ENCODE data around the gene MAST4.

Gene MAST4

DNA sequence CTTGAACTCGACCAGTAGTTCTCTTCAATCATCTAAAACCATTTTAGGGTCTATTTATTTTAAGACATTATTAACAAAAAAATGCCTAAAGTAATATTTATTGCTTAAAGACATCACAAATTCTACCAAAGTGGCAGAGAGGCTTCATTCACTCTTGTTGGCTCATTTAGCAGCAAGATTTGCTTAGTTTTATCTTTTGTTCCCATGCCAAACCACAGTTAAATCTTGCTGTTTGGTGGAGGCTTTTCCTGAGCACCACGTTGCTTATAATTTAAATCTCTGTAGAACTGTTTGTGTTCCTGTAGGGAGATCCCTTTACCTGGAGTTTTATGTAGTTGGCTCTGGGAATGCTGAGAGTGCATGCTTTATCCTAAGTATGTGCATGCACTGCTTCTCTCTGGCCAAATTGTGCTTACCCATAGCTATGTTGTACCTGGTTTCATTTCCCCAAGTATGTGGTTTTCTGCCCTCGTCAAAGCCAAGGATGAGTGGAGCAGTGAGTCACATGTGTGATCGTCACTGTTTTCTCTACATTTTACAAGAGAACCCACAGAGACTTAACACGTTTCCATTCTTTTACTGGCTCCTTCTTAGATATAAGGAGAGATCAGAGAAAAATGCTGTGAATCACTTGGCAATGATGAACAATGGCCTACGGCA, 42.1 kb upstream of the MAST4 start:
- TF ChIP-seq, protein P1, sequence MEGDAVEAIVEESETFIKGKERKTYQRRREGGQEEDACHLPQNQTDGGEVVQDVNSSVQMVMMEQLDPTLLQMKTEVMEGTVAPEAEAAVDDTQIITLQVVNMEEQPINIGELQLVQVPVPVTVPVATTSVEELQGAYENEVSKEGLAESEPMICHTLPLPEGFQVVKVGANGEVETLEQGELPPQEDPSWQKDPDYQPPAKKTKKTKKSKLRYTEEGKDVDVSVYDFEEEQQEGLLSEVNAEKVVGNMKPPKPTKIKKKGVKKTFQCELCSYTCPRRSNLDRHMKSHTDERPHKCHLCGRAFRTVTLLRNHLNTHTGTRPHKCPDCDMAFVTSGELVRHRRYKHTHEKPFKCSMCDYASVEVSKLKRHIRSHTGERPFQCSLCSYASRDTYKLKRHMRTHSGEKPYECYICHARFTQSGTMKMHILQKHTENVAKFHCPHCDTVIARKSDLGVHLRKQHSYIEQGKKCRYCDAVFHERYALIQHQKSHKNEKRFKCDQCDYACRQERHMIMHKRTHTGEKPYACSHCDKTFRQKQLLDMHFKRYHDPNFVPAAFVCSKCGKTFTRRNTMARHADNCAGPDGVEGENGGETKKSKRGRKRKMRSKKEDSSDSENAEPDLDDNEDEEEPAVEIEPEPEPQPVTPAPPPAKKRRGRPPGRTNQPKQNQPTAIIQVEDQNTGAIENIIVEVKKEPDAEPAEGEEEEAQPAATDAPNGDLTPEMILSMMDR (IDR thresholded peaks at IDR 0.05; ENCODE audit: low read depth, low read length, missing control alignments), result no peak
- Histone ChIP-seq H3K27me3 (replicated peaks) (no peaks in the 10 kb centered on the region), H3K36me3 (replicated peaks) (no peaks in the 10 kb centered on the region), H3K27ac (no peak overlapping the region), H3K4me3 (ENCODE audit: low read depth, low read length) (no peak overlapping the region)
- peak; percentile 18 for DNase-seq
- in situ Hi-C loops (cut with HindIII; ENCODE audit: low pct_ligation_motif_present, low sequenced_read_pairs), result no loop called here

DNA sequence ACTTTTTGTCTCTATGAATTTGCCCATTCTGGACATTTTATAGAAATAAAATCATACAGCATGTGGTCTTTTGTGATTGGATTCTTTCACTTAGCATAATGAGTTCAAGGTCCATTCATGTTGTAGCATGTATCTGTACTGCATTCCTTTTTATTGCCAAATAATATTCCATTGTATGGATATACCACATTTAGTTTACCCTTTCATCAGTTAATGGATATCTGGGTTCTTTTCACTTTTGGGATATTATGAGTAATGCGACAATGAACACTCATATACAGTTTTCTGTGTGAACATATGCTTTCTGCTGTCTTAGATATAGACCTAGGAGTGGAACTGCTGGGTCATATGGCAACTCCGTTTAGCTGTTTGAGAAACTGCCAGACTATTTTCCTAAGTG, 41.3 kb upstream of the MAST4 start:
- TF ChIP-seq, protein P1 (IDR thresholded peaks at IDR 0.05; ENCODE audit: low read depth, low read length, missing control alignments), result no peak
- in situ Hi-C loops (cut with HindIII; ENCODE audit: low pct_ligation_motif_present, low sequenced_read_pairs), result no loop called here
- Histone ChIP-seq H3K36me3 (replicated peaks) (no peaks in the 10 kb centered on the region), H3K4me3 (ENCODE audit: low read depth, low read length) (no peak overlapping the region), H3K27me3 (replicated peaks) (no peaks in the 10 kb centered on the region), H3K27ac (no peak overlapping the region)
- DNase-seq, result no peak

DNA sequence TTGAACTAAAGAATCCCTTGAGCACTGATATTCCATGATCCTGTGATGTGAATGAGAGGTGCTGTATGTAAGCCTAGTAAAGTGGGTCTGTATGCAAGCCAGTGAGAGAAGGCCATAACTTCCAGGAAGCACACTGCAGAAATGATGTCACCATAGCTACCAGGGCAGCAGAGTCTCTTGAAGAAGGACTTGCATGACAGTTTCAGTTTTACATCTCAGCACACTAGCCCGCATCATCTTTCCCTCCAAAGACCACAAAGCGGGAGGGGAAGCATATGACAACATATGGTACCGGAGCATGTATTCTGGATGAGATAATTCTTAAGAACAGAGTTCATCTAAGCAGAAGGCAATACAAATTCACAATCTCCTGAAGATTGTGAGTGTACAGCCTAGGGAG, 37.6 kb upstream of the MAST4 start:
- in situ Hi-C loops (cut with HindIII; ENCODE audit: low pct_ligation_motif_present, low sequenced_read_pairs), result no loop called here
- H3K27me3 ChIP-seq (replicated peaks), result no peaks in the 10 kb centered on the region
- no peaks in the 10 kb centered on the region for H3K36me3 ChIP-seq (replicated peaks)
- no peak overlapping the region for H3K4me3 ChIP-seq (ENCODE audit: low read depth, low read length)
- no peak overlapping the region for H3K27ac ChIP-seq
- DNase-seq, result no peak
- TF ChIP-seq, protein P1 (IDR thresholded peaks at IDR 0.05; ENCODE audit: low read depth, low read length, missing control alignments), result no peak

DNA sequence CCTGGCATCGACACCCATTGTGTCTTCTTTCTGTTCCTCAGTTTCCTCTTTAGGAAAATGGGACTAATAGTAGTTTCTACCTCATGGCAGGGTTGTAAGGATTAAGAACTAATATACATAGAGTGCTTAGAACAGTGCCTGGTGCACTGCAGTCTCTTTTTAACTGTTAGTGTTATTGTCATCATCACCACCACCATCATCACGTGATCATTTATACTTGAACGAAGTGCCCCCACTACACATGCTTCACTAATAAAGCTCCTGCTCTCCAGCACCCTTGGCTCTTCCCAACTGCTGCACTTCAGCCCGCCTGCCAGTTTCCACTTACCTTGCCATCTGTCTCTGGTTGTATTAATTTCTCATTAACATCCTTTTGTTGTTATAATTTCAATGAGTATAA, 35.8 kb upstream of the MAST4 start:
- TF ChIP-seq, protein P1 (IDR thresholded peaks at IDR 0.05; ENCODE audit: low read depth, low read length, missing control alignments), result no peak
- Histone ChIP-seq H3K27me3 (replicated peaks) (no peaks in the 10 kb centered on the region), H3K4me3 (ENCODE audit: low read depth, low read length) (no peak overlapping the region), H3K27ac (no peak overlapping the region), H3K36me3 (replicated peaks) (no peaks in the 10 kb centered on the region)
- DNase-seq, result no peak
- in situ Hi-C loops (cut with HindIII; ENCODE audit: low pct_ligation_motif_present, low sequenced_read_pairs), result no loop called here

DNA sequence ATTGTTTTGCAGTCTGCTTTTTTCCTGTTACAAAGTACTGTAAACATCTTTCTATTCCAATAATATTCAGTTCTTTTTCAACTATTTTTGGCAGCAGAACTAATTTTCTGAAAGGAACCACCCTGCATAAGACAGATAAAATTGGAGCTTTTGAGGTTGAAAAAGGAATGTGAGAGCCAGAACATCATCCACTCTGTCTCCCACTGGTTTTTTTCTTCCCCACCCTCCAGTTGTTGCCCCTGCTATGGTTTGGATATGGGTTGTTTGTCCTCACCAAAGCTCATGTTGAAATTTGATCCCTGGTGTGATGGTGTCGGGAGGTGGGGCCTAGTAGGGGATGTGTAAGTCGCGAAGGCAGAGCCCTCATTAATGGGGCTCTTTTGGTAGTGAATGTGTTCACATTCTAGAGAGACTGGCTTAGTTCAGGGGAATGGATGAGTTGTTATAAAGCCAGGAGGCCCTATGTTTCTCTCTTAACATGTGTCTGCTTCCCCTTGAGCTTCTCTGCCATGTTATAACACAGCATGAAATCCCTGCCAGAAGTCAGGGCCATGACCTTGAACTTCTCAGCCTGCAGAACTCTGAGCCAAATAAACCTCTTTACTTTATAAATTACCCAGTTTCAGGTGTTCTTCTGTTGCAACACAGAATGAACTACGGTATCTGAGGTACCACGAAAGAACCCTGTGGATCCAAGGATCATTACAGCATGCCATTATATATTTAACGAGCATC, 34.8 kb upstream of the MAST4 start:
- Histone ChIP-seq H3K27ac (no peak overlapping the region), H3K36me3 (replicated peaks) (no peaks in the 10 kb centered on the region), H3K27me3 (replicated peaks) (no peaks in the 10 kb centered on the region), H3K4me3 (ENCODE audit: low read depth, low read length) (no peak overlapping the region)
- no peak for DNase-seq
- TF ChIP-seq, protein P1 (IDR thresholded peaks at IDR 0.05; ENCODE audit: low read depth, low read length, missing control alignments), result no peak
- in situ Hi-C loops (cut with HindIII; ENCODE audit: low pct_ligation_motif_present, low sequenced_read_pairs), result no loop called here

Data from brain microvascular endothelial cell (primary cell).